GM06990 (cell line): ENCODE results near the gene LAMA4.

ENCODE experiments used
- DNase-seq: peaks from one replicate; pipeline ENCODE4 v3.0.0-alpha.2; 2011; ENCODE audit not compliant: insufficient read length; ENCODE audit errors: extremely low read depth
- H3K27me3 ChIP-seq: replicated peaks from 2 replicates; pipeline ENCODE4 v1.6.0; 2011; ENCODE audit warnings: low read length; ENCODE audit not compliant: control insufficient read depth, insufficient read depth
- H3K36me3 ChIP-seq: 2 replicates; pipeline ENCODE4 v1.5.1; 2011; ENCODE audit warnings: low read length; ENCODE audit not compliant: control insufficient read depth, insufficient read depth
- H3K4me3 ChIP-seq: replicated peaks from 2 replicates; pipeline ENCODE4 v1.5.1; 2011; ENCODE audit warnings: low read depth, mild to moderate bottlenecking, control low read depth, low read length
- TF ChIP-seq, protein P1 (sequence below): IDR thresholded peaks from 2 replicates; pipeline ENCODE4 v1.5.1; 2011; ENCODE audit warnings: low read length, control low read depth, mild to moderate bottlenecking, inconsistent platforms; ENCODE audit not compliant: insufficient read depth, poor library complexity, severe bottlenecking

LAMA4 gene

DNA sequence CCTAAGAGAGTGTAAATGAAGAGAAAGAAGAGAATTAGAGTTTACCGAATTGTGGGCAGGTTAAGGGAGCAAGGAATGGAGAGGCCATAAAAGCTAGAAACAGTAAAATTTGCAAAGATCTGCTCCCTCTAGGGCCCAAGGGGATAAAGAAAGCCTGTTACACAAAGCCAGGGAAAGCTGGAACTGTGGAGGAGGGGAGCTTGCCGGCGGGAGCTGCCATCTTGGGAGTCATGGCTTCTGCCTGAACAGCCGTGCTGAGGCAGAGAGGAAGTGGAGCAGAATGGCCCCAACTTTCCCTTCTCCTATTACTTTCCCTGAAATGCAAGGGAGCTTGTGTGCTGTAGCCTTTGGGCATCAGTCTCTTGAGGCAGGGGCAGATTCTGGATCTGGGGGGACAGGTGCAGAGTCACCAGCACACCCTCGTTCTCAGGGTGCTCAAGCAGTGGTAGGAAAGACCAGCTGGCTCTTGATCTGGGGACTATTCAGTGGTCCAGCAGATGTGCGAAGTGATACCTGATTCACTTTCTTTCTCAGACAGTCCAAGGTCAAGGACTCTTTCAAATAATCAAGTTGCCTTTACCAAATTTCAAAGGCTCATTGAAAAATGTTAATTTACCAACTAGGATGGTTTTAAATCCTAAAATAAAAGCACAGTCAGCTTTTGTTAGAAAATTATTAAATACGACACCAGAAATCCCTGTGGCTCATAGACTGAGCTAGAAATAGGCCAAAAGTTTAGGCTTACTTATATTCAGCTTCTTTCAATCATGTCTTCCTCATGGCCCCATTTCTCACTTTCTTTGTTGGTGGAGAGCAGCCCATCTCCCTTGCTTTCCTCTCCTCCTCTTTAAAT lies 25.7 kb downstream of the LAMA4 start:
- Histone ChIP-seq H3K36me3 (no peaks in the 10 kb centered on the region), H3K4me3 (no peak overlapping the region), H3K27me3 (no peaks in the 10 kb centered on the region; the same call in 1 of the 2 replicates)
- TF ChIP-seq, protein P1, sequence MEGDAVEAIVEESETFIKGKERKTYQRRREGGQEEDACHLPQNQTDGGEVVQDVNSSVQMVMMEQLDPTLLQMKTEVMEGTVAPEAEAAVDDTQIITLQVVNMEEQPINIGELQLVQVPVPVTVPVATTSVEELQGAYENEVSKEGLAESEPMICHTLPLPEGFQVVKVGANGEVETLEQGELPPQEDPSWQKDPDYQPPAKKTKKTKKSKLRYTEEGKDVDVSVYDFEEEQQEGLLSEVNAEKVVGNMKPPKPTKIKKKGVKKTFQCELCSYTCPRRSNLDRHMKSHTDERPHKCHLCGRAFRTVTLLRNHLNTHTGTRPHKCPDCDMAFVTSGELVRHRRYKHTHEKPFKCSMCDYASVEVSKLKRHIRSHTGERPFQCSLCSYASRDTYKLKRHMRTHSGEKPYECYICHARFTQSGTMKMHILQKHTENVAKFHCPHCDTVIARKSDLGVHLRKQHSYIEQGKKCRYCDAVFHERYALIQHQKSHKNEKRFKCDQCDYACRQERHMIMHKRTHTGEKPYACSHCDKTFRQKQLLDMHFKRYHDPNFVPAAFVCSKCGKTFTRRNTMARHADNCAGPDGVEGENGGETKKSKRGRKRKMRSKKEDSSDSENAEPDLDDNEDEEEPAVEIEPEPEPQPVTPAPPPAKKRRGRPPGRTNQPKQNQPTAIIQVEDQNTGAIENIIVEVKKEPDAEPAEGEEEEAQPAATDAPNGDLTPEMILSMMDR = no peak
- DNase-seq = no peak

DNA sequence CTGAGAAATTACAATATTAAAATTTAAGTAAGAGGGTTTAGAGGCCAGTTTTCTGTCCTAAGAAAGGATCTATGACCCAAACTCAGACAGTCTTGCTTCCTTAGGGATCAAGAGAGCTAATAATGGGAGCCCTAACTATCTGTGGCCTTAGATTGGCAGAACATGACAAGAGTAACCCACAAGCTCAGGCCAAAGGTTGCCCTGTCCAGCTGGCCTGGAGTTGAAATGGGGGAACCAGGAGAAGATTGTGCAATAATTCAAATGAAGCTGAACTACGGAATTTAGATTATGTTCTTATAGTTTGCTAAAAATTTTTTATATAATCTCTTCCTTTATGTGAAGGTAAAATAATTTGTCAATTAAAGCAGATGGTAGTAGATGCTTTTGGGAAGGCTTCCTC lies 26.4 kb downstream of the LAMA4 start:
- Histone ChIP-seq H3K27me3 (no peaks in the 10 kb centered on the region), H3K36me3 (no peaks in the 10 kb centered on the region), H3K4me3 (no peak overlapping the region)
- TF ChIP-seq, protein P1 = no peak
- no peak for DNase-seq

DNA sequence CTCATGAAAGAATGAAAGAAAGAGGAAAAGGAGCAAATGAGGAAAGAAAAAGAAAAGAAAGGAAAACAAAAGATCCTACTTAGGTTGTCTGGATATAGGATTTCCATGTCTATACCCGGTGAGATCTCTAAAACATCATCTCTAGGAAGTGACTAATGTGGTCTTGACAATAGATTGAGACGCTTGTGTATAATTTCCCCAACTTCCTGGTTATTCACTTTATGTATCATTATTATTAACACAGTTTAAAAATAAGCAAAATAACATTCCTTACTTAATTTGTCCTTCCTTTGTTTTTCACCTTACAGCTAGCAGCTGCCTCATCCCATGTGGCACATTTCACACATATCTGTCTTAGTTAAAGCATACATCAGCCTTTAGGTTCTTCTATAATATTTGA lies 27.0 kb downstream of the LAMA4 start:
- TF ChIP-seq, protein P1 = no peak
- H3K4me3 ChIP-seq = no peak overlapping the region
- DNase-seq = no peak
- H3K27me3 ChIP-seq = no peaks in the 10 kb centered on the region
- H3K36me3 ChIP-seq = no peaks in the 10 kb centered on the region

DNA sequence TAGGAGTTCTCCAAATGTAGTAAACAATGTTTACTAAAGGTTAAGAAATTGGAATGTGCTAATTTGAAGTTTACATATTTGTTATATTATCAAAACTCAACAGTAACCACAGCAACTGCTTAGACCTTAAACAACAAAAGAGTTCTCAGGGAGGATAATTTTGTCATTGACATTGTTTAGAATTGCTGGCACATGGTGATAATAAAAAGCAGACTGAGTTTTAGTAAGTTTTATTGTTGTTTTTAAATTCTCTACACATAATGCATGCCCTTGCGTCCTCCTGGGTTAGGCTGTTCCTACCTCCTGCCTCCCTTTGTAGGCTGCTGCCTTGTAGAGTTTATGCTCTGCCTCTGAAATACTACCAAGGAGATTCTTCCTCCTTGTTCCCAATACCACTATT lies 28.7 kb downstream of the LAMA4 start:
- DNase-seq = no peak
- TF ChIP-seq, protein P1 = no peak
- H3K4me3 ChIP-seq = no peak overlapping the region
- H3K36me3 ChIP-seq = no peaks in the 10 kb centered on the region
- H3K27me3 ChIP-seq = no peaks in the 10 kb centered on the region

DNA sequence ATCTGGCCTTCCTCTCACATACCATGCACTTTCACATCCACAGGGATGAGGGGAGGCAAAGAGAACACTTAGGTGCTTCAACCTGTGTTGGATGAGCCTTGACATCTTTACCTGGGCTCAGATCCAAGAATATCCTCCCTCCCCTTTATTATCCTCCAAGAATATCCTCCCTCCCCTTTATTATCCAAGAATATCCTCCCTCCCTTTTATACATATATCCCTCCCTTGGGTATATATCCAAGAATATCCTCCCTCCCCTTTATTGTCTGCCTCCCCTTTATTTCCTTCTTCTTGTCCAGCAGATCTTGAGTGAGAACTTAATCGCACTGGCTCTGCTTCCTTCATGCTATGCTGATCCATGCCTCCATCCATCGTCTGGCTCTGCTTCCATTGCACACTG lies 30.3 kb downstream of the LAMA4 start:
- H3K4me3 ChIP-seq = no peak overlapping the region
- TF ChIP-seq, protein P1 = no peak

More for the DNA sequence above, 30.3 kb downstream of the LAMA4 start:
- DNase-seq = no peak
- Histone ChIP-seq H3K36me3 (no peaks in the 10 kb centered on the region), H3K27me3 (no peaks in the 10 kb centered on the region)
